Measurements from ENCODE around the gene ZNF175.
A peak's percentile ranks its signal among the peaks of the same experiment; 100 is the strongest.

ZNF175 gene

GRCh38 chr19:51567583-51567982 is 3.5 kb upstream of the ZNF175 start:
- no peak for DNase-seq
- H2BK5ac ChIP-seq (ENCODE audit: low read depth, low read length, poor library complexity, severe bottlenecking): no peak overlapping the region
- no peaks in the 10 kb centered on the region for H3K36me3 ChIP-seq (ENCODE audit: control insufficient read depth in 1 of 2, insufficient read depth in 2 of 2, low read depth in 1 of 2, low read length in 2 of 2)
- H3K27ac ChIP-seq (ENCODE audit: low read length, poor library complexity, severe bottlenecking): no peak overlapping the region
- H3K27me3 ChIP-seq (ENCODE audit: control insufficient read depth in 1 of 2, insufficient read depth in 1 of 2, low read length in 2 of 2): peaks cover 0 to 23% of the 10 kb centered on the region in 2 experiments
- H3K9me3 ChIP-seq (ENCODE audit: control insufficient read depth, low read length): no peaks in the 10 kb centered on the region
- WGBS: 83% methylated on average over 2 of the region's 4 CpGs
- H2AK5ac ChIP-seq (ENCODE audit: low read length, severe bottlenecking): no peak overlapping the region
- peaks cover 6% of the 10 kb centered on the region for H3K4me1 ChIP-seq (ENCODE audit: control insufficient read depth, insufficient read depth, low read depth, low read length)
- no peak overlapping the region for H4K8ac ChIP-seq (ENCODE audit: low read length)
- no peak overlapping the region for H4K91ac ChIP-seq (ENCODE audit: low read length)
- H3K79me1 ChIP-seq (replicated peaks; ENCODE audit: low read length, poor library complexity, severe bottlenecking): peaks cover 2% of the 10 kb centered on the region
- no peak overlapping the region for H2BK120ac ChIP-seq (ENCODE audit: low read depth, low read length)
- H3K23ac ChIP-seq (ENCODE audit: low read length in 2 of 2): no peak overlapping the region
- no peak overlapping the region for H2BK15ac ChIP-seq (ENCODE audit: low read depth, poor library complexity, severe bottlenecking)
- H3K4me2 ChIP-seq (ENCODE audit: low read length, poor library complexity, severe bottlenecking): no peak overlapping the region
- H3K14ac ChIP-seq (ENCODE audit: low read length in 2 of 2): no peak overlapping the region
- H2BK12ac ChIP-seq (ENCODE audit: low read length in 2 of 2): no peak overlapping the region
- H3K9ac ChIP-seq (ENCODE audit: low read length): no peak overlapping the region
- no peak overlapping the region for H2AFZ ChIP-seq (ENCODE audit: low read depth, low read length)
- H3K4ac ChIP-seq (ENCODE audit: low read depth in 1 of 2, low read length in 2 of 2): no peak overlapping the region
- no peak overlapping the region for H3K18ac ChIP-seq (ENCODE audit: low read depth in 1 of 2, low read length in 2 of 2)
- no peak overlapping the region for H3K4me3 ChIP-seq (ENCODE audit: insufficient read depth in 1 of 2, low read depth in 1 of 2, low read length in 2 of 2)

- no peak overlapping the region for H2BK120ac ChIP-seq (ENCODE audit: low read depth, low read length)
- H2BK15ac ChIP-seq (ENCODE audit: low read depth, poor library complexity, severe bottlenecking): no peak overlapping the region
- H3K14ac ChIP-seq (ENCODE audit: low read length in 2 of 2): no peak overlapping the region
- no peak overlapping the region for H2AFZ ChIP-seq (ENCODE audit: low read depth, low read length)
- H3K27ac ChIP-seq (ENCODE audit: low read length, poor library complexity, severe bottlenecking): no peak overlapping the region
- peaks cover 4% of the 10 kb centered on the region in 2 experiments for H3K36me3 ChIP-seq (ENCODE audit: control insufficient read depth in 1 of 2, insufficient read depth in 2 of 2, low read depth in 1 of 2, low read length in 2 of 2)
- H4K91ac ChIP-seq (ENCODE audit: low read length): no peak overlapping the region
- H2BK12ac ChIP-seq (ENCODE audit: low read length in 2 of 2): no peak overlapping the region
- no peak overlapping the region for H3K18ac ChIP-seq (ENCODE audit: low read depth in 1 of 2, low read length in 2 of 2)
- no peak overlapping the region for H3K4ac ChIP-seq (ENCODE audit: low read depth in 1 of 2, low read length in 2 of 2)
- DNase-seq: no peak
- no peak overlapping the region for H3K4me2 ChIP-seq (ENCODE audit: low read length, poor library complexity, severe bottlenecking)
- H3K23ac ChIP-seq (ENCODE audit: low read length in 2 of 2): no peak overlapping the region
- no peak overlapping the region for H3K4me3 ChIP-seq (ENCODE audit: insufficient read depth in 1 of 2, low read depth in 1 of 2, low read length in 2 of 2)
- H3K9me3 ChIP-seq (ENCODE audit: control insufficient read depth, low read length): no peaks in the 10 kb centered on the region
- no peak overlapping the region for H4K8ac ChIP-seq (ENCODE audit: low read length)
- 78% methylated on average over 1 of the region's 1 CpG for WGBS
- peaks cover 0 to 23% of the 10 kb centered on the region in 2 experiments for H3K27me3 ChIP-seq (ENCODE audit: control insufficient read depth in 1 of 2, insufficient read depth in 1 of 2, low read length in 2 of 2)
- H2AK5ac ChIP-seq (ENCODE audit: low read length, severe bottlenecking): no peak overlapping the region
- no peak overlapping the region for H3K9ac ChIP-seq (ENCODE audit: low read length)
- peaks cover 6% of the 10 kb centered on the region for H3K79me1 ChIP-seq (replicated peaks; ENCODE audit: low read length, poor library complexity, severe bottlenecking)
- H2BK5ac ChIP-seq (ENCODE audit: low read depth, low read length, poor library complexity, severe bottlenecking): no peak overlapping the region
- peaks cover 11% of the 10 kb centered on the region for H3K4me1 ChIP-seq (ENCODE audit: control insufficient read depth, insufficient read depth, low read depth, low read length)
Measured at GRCh38 chr19:51568456-51568855, 2.6 kb upstream of the ZNF175 start.

GRCh38 chr19:51571599-51571998 is 516 bp downstream of the ZNF175 start:
- Histone ChIP-seq H3K27me3 (ENCODE audit: control insufficient read depth in 1 of 2, insufficient read depth in 1 of 2, low read length in 2 of 2) (no peaks in the 10 kb centered on the region), H2BK12ac (ENCODE audit: low read length in 2 of 2) (peak overlapping the region in 1 of 2 experiments; percentile 25)

GRCh38 chr19:51572410-51572809 is 1.3 kb downstream of the ZNF175 start:
- H3K4me2 ChIP-seq (ENCODE audit: low read length, poor library complexity, severe bottlenecking): peak overlapping the region; percentile 83
- H4K91ac ChIP-seq (ENCODE audit: low read length): no peak overlapping the region
- peaks cover 7 to 37% of the 10 kb centered on the region in 2 experiments for H3K36me3 ChIP-seq (ENCODE audit: control insufficient read depth in 1 of 2, insufficient read depth in 2 of 2, low read depth in 1 of 2, low read length in 2 of 2)
- H3K23ac ChIP-seq (ENCODE audit: low read length in 2 of 2): no peak overlapping the region
- H2AK5ac ChIP-seq (ENCODE audit: low read length, severe bottlenecking): no peak overlapping the region
- H2AFZ ChIP-seq (ENCODE audit: low read depth, low read length): no peak overlapping the region
- no peaks in the 10 kb centered on the region for H3K27me3 ChIP-seq (ENCODE audit: control insufficient read depth in 1 of 2, insufficient read depth in 1 of 2, low read length in 2 of 2)
- H3K27ac ChIP-seq (ENCODE audit: low read length, poor library complexity, severe bottlenecking): no peak overlapping the region
- H3K9ac ChIP-seq (ENCODE audit: low read length): peak overlapping the region; percentile 92
- H4K8ac ChIP-seq (ENCODE audit: low read length): no peak overlapping the region
- H3K4me3 ChIP-seq (ENCODE audit: insufficient read depth in 1 of 2, low read depth in 1 of 2, low read length in 2 of 2): peak overlapping the region in 1 of 2 experiments; percentile 95
- no peaks in the 10 kb centered on the region for H3K9me3 ChIP-seq (ENCODE audit: control insufficient read depth, low read length)
- H2BK120ac ChIP-seq (ENCODE audit: low read depth, low read length): no peak overlapping the region
- no peak overlapping the region for H2BK15ac ChIP-seq (ENCODE audit: low read depth, poor library complexity, severe bottlenecking)
- H3K18ac ChIP-seq (ENCODE audit: low read depth in 1 of 2, low read length in 2 of 2): no peak overlapping the region
- peak; percentile 3 for DNase-seq
- H3K4ac ChIP-seq (ENCODE audit: low read depth in 1 of 2, low read length in 2 of 2): no peak overlapping the region
- H2BK12ac ChIP-seq (ENCODE audit: low read length in 2 of 2): no peak overlapping the region
- H2BK5ac ChIP-seq (ENCODE audit: low read depth, low read length, poor library complexity, severe bottlenecking): no peak overlapping the region
- no peak overlapping the region for H3K14ac ChIP-seq (ENCODE audit: low read length in 2 of 2)
- H3K4me1 ChIP-seq (ENCODE audit: control insufficient read depth, insufficient read depth, low read depth, low read length): peaks cover 11% of the 10 kb centered on the region
- 56% methylated on average over 3 of the region's 3 CpGs for WGBS
- peaks cover 19% of the 10 kb centered on the region for H3K79me1 ChIP-seq (replicated peaks; ENCODE audit: low read length, poor library complexity, severe bottlenecking)

More at GRCh38 chr19:51571599-51571998, 516 bp downstream of the ZNF175 start:
- Histone ChIP-seq H2BK120ac (ENCODE audit: low read depth, low read length) (no peak overlapping the region), H3K9me3 (ENCODE audit: control insufficient read depth, low read length) (no peaks in the 10 kb centered on the region), H3K4me3 (ENCODE audit: insufficient read depth in 1 of 2, low read depth in 1 of 2, low read length in 2 of 2) (peak overlapping the region; percentile 66 to 95), H2BK15ac (ENCODE audit: low read depth, poor library complexity, severe bottlenecking) (no peak overlapping the region), H2BK5ac (ENCODE audit: low read depth, low read length, poor library complexity, severe bottlenecking) (no peak overlapping the region), H3K14ac (ENCODE audit: low read length in 2 of 2) (no peak overlapping the region), H3K23ac (ENCODE audit: low read length in 2 of 2) (no peak overlapping the region), H3K9ac (ENCODE audit: low read length) (peak overlapping the region; percentile 92), H3K4me1 (ENCODE audit: control insufficient read depth, insufficient read depth, low read depth, low read length) (peaks cover 11% of the 10 kb centered on the region), H3K79me1 (replicated peaks; ENCODE audit: low read length, poor library complexity, severe bottlenecking) (peaks cover 18% of the 10 kb centered on the region), H2AK5ac (ENCODE audit: low read length, severe bottlenecking) (no peak overlapping the region), H3K36me3 (ENCODE audit: control insufficient read depth in 1 of 2, insufficient read depth in 2 of 2, low read depth in 1 of 2, low read length in 2 of 2) (peaks cover 7 to 30% of the 10 kb centered on the region in 2 experiments), H3K18ac (ENCODE audit: low read depth in 1 of 2, low read length in 2 of 2) (no peak overlapping the region), H3K4me2 (ENCODE audit: low read length, poor library complexity, severe bottlenecking) (peak overlapping the region; percentile 83), H3K27ac (ENCODE audit: low read length, poor library complexity, severe bottlenecking) (no peak overlapping the region), H2AFZ (ENCODE audit: low read depth, low read length) (no peak overlapping the region), H3K4ac (ENCODE audit: low read depth in 1 of 2, low read length in 2 of 2) (no peak overlapping the region), H4K91ac (ENCODE audit: low read length) (no peak overlapping the region), H4K8ac (ENCODE audit: low read length) (no peak overlapping the region)
- WGBS: 11% methylated on average over 8 of the region's 8 CpGs
- peak; percentile 29 for DNase-seq
